Activated T-cell treated with anti-CD3 and anti-CD28 coated beads for 48 hours (primary cell): ENCODE data around the gene ARVCF.

Source experiments
- DNase-seq: peaks from one replicate; pipeline ENCODE4 v3.0.0-alpha.2; 2020; ENCODE audit warnings: low read depth

Gene ARVCF

GRCh38 chr22:19986410-19987341 lies 29.9 kb downstream of the ARVCF start:
- peak; percentile 70 for DNase-seq

GRCh38 chr22:19986011-19986409 lies 30.6 kb downstream of the ARVCF start:
- DNase-seq: no peak

DNA sequence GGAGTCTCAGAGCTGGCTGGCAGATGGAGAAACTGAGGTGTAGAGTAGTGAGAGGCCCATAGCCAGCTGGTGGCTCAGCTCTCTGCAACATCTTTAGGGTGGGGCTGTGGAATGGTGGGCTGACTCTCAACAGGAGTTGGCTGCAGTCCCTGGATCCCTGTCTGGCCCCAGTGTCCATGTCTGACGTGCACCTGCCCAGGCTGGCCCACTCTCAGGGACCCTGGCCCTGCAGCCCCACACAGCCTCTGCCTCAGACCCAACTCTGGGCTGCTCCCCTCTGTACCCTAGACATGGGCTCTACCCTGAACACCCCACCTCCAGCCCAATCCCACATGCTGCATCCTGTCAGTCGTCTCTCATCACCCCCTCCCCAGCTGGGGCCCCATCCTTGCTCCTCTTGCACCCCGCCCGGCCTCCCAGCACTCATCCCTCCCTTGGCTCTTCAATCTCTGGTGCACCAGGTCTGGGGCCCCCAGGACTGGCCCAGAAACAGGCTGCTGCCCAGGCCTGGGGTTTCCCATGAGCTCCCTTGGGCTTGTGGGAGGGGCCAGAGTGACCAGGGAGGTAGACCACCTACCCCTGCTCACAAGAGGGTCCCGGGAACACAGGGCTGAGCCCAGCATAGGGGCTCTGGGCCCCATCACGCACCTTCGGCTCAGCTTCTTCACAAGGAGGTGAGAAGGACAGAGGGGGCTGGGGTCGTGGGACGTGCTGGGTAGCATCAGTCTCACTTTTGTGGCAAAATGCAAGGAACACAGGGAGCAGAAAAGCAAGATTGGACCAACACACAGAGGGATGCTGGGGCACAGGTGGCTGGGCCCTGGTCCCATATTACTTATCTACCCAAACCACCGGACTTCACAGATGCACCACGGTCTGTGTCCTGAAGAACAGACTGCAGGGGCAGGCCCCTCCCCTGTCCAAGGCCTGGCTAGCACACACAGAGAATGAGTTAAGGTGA lies 31.5 kb downstream of the ARVCF start:
- DNase-seq: no peak

DNA sequence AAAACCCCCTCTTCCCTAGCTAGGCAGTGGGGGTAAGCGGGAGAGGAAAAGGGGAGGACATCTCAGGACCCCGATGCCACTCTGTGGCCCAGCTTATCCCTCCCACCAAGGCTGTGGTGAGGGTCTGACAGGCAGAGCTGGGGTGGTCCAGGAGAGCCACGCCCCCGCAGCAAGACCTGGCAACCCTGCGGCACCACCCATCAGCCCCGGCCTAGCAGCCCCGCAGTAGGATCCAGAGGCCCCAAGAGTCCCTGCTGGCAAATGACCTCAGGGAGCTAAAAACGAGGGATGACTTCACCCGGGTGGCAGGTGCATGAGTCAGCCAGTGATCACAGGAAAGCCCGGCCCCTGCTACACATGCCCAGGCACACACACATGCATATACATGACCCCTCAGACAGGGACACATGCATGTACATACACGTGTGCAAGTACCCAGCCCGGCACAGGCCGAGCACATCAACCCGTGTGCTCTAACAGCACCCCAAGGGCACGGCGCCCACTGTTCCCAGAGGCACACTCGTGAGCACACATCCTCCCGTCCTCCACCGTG lies 32.3 kb downstream of the ARVCF start:
- no peak for DNase-seq

- DNase-seq: no peak
These were observed 32.9 kb downstream of the ARVCF start for GRCh38 chr22:19983741-19984140.

DNA sequence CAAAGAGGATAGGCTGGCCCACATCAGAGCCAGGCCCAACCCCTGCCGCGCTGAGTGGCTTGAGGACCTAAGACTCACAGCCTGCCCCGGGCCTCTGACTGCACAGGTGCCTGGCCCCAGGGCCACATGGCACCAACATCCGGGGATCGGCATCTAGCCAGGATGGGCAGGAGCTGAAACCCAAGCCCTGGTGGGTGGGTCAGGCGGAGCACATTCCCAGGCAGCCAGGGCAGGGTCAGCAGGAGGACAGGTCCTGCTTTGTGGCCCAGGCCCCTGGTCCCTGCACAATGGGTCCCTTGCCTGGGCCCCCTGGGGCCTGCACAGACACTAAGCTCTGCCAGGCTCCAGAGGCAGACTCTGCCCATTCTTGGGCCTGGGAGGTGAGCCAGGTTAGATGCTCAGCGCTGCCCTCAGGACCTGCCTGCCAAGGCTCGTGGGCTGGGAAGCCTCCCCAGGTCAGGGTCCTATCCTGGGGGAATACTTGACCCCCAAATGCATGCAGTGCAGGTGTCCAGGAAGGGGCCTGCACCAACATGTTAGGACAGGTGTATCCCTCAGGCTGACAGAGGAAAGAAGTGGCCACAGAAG lies 33.5 kb downstream of the ARVCF start:
- no peak for DNase-seq

DNA sequence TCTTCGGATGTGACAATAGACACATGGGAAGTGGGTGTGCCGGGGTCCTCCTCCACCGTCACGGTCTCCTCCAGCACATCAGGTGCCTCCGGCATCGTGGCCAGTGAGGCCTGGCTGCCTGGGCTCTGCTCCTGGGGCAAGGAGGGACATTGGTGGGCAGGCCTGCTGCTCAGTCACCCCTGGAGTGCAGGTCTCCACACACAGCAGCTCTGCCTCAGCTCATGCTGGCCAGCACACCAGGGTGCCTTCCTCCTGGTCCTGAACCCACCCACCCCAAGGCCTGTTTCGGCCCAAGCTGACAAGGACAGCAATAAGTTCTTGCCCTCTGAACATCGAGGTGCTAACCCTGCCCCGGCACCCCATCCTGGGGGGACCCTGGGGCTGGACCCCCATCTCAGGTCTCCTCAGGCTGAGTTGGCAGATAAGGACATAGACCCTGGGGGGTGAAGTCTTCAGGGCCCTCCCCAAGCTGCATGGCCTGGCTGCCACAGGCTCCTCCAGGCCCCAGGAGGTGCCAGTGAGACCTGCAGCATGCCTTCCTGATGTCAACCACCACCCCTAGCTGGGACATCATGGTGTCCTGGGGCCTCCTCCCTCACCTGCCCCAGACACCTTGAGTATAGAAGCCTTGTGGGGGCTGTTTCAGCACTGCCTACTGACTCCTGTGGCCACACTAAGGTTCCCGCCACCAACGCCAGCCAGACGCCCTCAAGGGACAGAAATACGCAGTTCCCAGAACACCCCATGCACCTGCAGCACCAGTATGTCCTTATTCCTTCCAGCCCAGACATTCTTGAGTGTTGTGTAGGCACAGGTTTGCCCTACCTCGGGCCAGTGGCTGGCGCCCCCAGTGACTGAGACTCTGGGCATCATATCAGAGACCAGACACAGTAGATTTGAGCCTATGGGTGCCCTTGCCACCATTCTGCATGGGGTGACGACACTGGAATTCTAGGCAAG lies 34.4 kb downstream of the ARVCF start:
- no peak for DNase-seq

GRCh38 chr22:19981171-19981960 lies 35.3 kb downstream of the ARVCF start:
- DNase-seq: no peak

GRCh38 chr22:19980766-19981165 lies 35.9 kb downstream of the ARVCF start:
- no peak for DNase-seq

DNA sequence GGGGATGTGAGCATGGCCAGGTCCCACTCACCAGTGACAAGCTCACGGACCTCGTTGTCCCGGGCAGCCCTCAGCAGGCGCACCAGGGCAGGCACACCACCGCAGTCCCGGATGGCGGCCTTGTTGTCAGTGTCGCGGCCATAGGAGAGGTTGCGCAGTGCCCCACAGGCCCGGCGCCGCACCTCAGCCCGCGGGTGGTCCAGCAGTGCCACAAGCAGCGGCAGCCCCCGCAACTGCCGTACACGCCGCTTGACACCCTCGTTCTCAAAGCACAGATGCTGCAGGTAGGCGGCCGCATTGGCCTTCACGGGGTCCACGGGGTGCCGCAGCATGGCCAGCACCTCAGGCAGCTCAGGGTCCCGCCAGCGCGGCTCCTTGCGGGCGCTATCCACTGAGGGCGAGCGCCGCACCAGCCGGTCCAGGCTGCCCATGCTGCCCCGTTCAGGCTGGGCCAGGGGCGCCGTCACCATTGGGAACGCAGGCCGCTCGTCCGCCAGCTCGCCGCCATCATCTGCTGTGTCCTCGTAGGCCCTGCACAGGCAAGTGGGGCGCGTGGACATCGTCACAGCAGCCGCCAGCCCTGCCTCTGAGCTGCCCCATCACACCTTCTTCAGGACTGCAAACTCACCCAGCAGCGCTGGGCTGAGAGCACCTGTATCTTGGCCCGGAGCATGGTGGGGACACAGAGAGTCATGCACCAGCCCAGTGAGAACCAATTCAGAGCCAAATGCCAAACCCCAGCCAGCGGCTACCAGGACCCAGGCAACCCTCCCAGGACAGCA lies 36.7 kb downstream of the ARVCF start:
- DNase-seq: no peak

GRCh38 chr22:19978748-19979147 lies 37.9 kb downstream of the ARVCF start:
- no peak for DNase-seq

DNA sequence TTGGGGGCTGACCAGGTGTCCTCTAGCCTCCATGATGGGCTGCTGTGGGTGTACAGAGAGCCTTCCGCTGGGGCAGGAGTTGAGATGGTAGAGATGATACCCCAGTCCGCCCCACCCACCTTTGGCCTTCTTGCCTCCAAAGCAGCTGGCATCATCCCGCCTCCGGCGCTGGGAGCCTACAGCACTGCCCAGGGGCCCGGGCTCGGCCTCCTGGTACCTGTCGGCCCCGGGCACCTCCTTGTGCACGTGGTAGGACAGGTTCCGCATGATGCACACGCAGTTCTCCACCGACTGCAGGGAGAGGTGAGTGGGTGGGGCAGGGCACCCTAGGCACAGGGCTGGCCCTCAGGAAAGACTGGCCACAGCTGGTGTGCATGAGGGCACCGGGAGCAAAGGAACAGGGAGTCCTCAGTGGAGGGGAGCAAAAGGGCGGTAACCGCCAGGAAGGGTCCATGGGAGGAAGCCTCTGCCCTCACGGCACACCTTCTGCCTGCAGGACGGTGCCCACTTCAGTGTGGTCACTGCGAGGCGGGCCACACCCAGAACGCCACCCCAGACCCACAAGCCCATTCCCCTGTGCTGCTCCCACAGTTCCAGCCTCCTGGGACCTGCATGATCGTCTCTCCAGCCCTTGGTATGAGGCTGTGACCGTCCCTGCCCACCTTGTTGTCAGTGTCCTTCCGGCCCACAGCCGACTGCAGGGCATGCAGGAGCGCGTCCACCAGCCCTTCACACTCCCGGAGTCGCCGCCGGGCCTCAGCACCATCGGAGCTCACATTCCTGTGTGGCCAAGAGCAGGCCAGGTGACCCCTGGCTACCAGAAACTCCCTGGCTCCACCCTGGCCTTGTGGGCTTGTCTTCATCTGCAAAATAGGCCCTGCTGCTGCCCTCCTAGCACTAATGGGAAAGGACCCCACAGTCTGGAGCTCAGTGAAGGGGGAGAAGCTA lies 39.1 kb downstream of the ARVCF start:
- DNase-seq: no peak

- DNase-seq: no peak
These were observed 40.0 kb downstream of the ARVCF start for GRCh38 chr22:19976671-19977070.

DNA sequence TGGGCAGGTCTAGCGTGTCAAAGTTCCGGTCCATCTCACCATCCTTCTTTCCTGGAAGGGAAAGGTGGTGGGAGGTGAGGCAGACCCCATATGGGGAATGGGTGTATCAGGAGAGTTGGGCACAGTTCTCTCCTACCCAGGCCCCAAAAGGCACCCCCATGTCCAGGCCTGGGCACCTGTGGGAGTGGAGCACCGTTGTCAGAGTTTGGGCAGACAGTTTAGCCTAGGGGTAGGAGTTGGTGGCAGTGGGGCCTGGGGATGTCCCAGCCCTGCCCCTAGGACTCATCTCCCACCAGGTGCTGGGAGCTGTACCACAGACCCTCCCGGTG lies 41.0 kb downstream of the ARVCF start:
- no peak for DNase-seq

- DNase-seq: no peak
These were observed 41.5 kb downstream of the ARVCF start for GRCh38 chr22:19974935-19975706.

GRCh38 chr22:19974268-19974861 lies 42.3 kb downstream of the ARVCF start:
- DNase-seq: no peak
